Fibroblast of lung (primary cell): ENCODE measurements around the gene PBLD.

Experiments used
- EZH2 ChIP-seq: IDR thresholded peaks from 2 replicates; pipeline ENCODE4 v1.5.1; 2012; ENCODE audit warnings: low read length, control low read depth, mild to moderate bottlenecking; ENCODE audit errors: missing control alignments
- TF ChIP-seq, protein P1 (sequence below), 2 donors: IDR thresholded peaks in 1 of 2; conservative IDR thresholded peaks in 1 of 2; 1 replicate in 1 of 2; 2 replicates in 1 of 2; pipeline ENCODE4 v1.5.1; 2011 to 2012; ENCODE audit warnings: low read length in 2 of 2, control low read depth in 1 of 2, inconsistent platforms in 1 of 2, low read depth in 1 of 2, mild to moderate bottlenecking in 1 of 2

DNA sequence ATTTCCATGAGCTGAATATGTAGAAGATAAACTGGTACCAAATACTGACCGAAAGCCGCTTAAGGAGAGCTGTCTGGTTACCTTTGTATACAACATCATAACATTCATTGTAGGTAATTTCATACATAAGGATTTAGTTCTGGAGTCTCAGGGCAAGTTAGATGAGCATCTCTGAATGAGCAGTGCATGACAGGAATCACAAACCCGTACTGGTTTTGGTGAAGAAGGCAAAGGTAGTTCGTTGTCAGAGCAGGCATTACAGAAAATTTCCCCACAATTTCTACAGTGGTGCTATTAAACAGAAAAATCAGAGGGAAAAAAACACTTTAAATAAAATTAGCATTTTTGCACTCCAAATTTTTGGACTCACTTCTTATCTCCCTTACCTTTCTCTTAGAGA is 12.9 kb upstream of the PBLD start:
- TF ChIP-seq, protein P1, sequence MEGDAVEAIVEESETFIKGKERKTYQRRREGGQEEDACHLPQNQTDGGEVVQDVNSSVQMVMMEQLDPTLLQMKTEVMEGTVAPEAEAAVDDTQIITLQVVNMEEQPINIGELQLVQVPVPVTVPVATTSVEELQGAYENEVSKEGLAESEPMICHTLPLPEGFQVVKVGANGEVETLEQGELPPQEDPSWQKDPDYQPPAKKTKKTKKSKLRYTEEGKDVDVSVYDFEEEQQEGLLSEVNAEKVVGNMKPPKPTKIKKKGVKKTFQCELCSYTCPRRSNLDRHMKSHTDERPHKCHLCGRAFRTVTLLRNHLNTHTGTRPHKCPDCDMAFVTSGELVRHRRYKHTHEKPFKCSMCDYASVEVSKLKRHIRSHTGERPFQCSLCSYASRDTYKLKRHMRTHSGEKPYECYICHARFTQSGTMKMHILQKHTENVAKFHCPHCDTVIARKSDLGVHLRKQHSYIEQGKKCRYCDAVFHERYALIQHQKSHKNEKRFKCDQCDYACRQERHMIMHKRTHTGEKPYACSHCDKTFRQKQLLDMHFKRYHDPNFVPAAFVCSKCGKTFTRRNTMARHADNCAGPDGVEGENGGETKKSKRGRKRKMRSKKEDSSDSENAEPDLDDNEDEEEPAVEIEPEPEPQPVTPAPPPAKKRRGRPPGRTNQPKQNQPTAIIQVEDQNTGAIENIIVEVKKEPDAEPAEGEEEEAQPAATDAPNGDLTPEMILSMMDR (conservative IDR thresholded peaks at IDR 0.05 in 1 of 2, IDR thresholded peaks at IDR 0.05 in 1 of 2; ENCODE audit: low read depth in 1 of 2, low read length in 2 of 2) = no peak
- no peak for TF ChIP-seq EZH2
